ENCODE measurements around the gene SNTB2.

Gene SNTB2

GRCh38 chr16:69322343-69322742 lies 135.4 kb downstream of the SNTB2 start:
- no peak for TF ChIP-seq POLR2AphosphoS5 (IDR thresholded peaks at IDR 0.05; ENCODE audit: borderline replicate concordance, low read depth, low read length)
- TF ChIP-seq FOXP2 (optimal IDR thresholded peaks at IDR 0.05; ENCODE audit: control extremely low read depth, extremely low read length, insufficient read depth), result no peak
- no peak for TF ChIP-seq EZH2 (IDR thresholded peaks at IDR 0.05)
- H3K9ac ChIP-seq (ENCODE audit: insufficient read length), result no peak overlapping the region
- DNase-seq (ENCODE audit: low read depth, low spot score), result no peak
- H3K9me3 ChIP-seq (ENCODE audit: low read depth, low read length), result no peaks in the 10 kb centered on the region
- no peak overlapping the region for H3K27ac ChIP-seq
- no peak overlapping the region for H3K4me3 ChIP-seq
- peaks cover 42% of the 10 kb centered on the region for H3K36me3 ChIP-seq (ENCODE audit: insufficient read depth, low read length)

GRCh38 chr16:69323415-69323814 lies 136.5 kb downstream of the SNTB2 start:
- Histone ChIP-seq H3K9ac (ENCODE audit: insufficient read length) (no peak overlapping the region), H3K36me3 (ENCODE audit: insufficient read depth, low read length) (peaks cover 44% of the 10 kb centered on the region), H3K9me3 (ENCODE audit: low read depth, low read length) (no peaks in the 10 kb centered on the region), H3K4me3 (no peak overlapping the region), H3K27ac (no peak overlapping the region)
- DNase-seq (ENCODE audit: low read depth, low spot score), result no peak
- TF ChIP-seq FOXP2 (optimal IDR thresholded peaks at IDR 0.05; ENCODE audit: control extremely low read depth, extremely low read length, insufficient read depth), result no peak
- TF ChIP-seq EZH2 (IDR thresholded peaks at IDR 0.05), result no peak
- no peak for TF ChIP-seq POLR2AphosphoS5 (IDR thresholded peaks at IDR 0.05; ENCODE audit: borderline replicate concordance, low read depth, low read length)

DNA sequence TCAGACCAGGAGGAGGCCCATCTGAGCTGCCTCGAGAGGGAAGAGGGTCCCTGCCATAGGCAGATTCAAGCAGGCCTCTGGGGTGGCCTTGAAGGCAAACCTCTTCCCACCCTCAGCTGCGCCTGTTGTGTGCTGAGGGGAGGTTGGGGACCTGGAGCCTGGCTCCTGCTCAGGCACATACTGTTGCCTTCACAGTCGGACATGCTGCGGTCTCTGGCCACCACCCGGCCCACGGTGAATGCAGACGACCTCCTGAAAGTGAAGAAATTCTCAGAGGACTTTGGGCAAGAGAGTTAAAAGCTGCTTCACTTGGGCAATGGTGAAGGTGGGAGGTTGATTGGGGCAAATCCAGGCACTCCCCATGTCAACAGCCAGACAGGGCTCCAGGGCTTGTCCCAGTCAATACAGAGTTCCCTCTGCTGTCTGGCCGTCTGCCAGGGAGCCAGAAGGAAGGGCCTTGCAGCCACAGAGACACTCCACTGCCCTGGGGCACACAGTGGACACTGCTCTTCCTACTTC lies 137.1 kb downstream of the SNTB2 start:
- Histone ChIP-seq H3K36me3 (ENCODE audit: insufficient read depth, low read length) (peaks cover 48% of the 10 kb centered on the region), H3K4me3 (no peak overlapping the region), H3K9me3 (ENCODE audit: low read depth, low read length) (no peaks in the 10 kb centered on the region), H3K27ac (no peak overlapping the region), H3K9ac (ENCODE audit: insufficient read length) (no peak overlapping the region)
- DNase-seq (ENCODE audit: low read depth, low spot score), result no peak
- no peak for TF ChIP-seq POLR2AphosphoS5 (IDR thresholded peaks at IDR 0.05; ENCODE audit: borderline replicate concordance, low read depth, low read length)

GRCh38 chr16:69324585-69325253 lies 137.8 kb downstream of the SNTB2 start:
- Histone ChIP-seq H3K4me3 (no peak overlapping the region), H3K27ac (no peak overlapping the region), H3K9me3 (ENCODE audit: low read depth, low read length) (no peaks in the 10 kb centered on the region), H3K36me3 (ENCODE audit: insufficient read depth, low read length) (peaks cover 43% of the 10 kb centered on the region), H3K9ac (ENCODE audit: insufficient read length) (no peak overlapping the region)
- DNase-seq (ENCODE audit: low read depth, low spot score), result no peak
- TF ChIP-seq POLR2AphosphoS5 (IDR thresholded peaks at IDR 0.05; ENCODE audit: borderline replicate concordance, low read depth, low read length), result no peak
- no peak for TF ChIP-seq FOXP2 (optimal IDR thresholded peaks at IDR 0.05; ENCODE audit: control extremely low read depth, extremely low read length, insufficient read depth)
- TF ChIP-seq EZH2 (IDR thresholded peaks at IDR 0.05), result no peak

DNA sequence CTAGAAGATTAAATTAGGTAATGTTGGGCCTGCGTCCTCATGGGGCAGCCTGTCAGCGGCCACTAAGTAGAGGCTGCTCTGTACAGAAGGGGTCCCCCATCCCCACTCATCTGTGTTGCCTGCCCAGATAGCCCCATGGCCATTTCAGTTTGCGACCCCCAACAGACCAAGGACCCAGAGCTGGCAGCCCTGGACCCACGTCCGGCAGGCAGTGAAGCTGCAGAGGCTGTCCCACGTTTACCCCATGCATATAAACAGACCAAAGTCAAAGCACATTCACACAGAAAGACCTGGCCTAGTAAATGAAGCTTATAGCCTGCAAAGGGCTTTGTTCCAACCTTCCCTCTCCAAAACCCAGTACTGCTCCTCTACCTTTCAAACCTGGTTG lies 138.8 kb downstream of the SNTB2 start:
- Histone ChIP-seq H3K4me3 (no peak overlapping the region), H3K36me3 (ENCODE audit: insufficient read depth, low read length) (peaks cover 36% of the 10 kb centered on the region), H3K27ac (no peak overlapping the region), H3K9me3 (ENCODE audit: low read depth, low read length) (no peaks in the 10 kb centered on the region), H3K9ac (ENCODE audit: insufficient read length) (no peak overlapping the region)
- DNase-seq (ENCODE audit: low read depth, low spot score), result no peak
- TF ChIP-seq POLR2AphosphoS5 (IDR thresholded peaks at IDR 0.05; ENCODE audit: borderline replicate concordance, low read depth, low read length), result no peak
- no peak for TF ChIP-seq FOXP2 (optimal IDR thresholded peaks at IDR 0.05; ENCODE audit: control extremely low read depth, extremely low read length, insufficient read depth)
- no peak for TF ChIP-seq EZH2 (IDR thresholded peaks at IDR 0.05)

DNA sequence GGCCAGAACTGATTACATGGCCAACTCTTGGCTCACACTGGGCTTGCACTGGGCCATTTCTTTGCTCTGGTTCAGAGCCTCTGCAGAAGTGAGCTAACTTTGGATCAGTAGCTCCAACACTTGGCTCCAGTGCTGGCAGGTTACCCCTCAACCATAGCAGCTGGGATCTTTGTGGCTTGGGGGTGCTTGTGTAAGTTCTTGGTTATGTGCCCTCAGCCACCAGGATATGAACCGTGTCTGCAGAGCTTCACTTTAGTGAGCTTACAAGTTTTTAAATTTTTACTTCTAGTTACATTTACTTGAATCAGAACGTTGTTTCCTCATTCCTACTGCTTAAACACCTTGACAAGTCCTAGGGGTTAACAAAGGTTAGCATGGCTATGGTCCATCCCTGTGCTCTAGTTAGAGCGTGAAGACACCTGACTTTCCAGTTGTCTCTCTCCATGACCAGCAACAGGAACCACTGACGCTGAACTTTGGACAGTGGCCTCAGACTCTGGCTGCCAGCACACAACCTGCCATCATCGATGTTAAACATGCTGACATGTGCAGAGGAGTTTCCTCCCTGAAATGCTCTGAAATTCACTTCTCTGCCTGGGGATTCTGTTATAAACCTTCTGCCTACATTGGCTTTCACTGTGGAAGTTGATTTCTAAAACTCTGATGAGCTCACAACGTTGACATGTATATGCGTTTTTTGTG lies 139.4 kb downstream of the SNTB2 start:
- TF ChIP-seq POLR2AphosphoS5 (IDR thresholded peaks at IDR 0.05; ENCODE audit: borderline replicate concordance, low read depth, low read length), result no peak
- TF ChIP-seq EZH2 (IDR thresholded peaks at IDR 0.05), result no peak
- no peak for TF ChIP-seq FOXP2 (optimal IDR thresholded peaks at IDR 0.05; ENCODE audit: control extremely low read depth, extremely low read length, insufficient read depth)
- no peak overlapping the region for H3K4me3 ChIP-seq

DNA sequence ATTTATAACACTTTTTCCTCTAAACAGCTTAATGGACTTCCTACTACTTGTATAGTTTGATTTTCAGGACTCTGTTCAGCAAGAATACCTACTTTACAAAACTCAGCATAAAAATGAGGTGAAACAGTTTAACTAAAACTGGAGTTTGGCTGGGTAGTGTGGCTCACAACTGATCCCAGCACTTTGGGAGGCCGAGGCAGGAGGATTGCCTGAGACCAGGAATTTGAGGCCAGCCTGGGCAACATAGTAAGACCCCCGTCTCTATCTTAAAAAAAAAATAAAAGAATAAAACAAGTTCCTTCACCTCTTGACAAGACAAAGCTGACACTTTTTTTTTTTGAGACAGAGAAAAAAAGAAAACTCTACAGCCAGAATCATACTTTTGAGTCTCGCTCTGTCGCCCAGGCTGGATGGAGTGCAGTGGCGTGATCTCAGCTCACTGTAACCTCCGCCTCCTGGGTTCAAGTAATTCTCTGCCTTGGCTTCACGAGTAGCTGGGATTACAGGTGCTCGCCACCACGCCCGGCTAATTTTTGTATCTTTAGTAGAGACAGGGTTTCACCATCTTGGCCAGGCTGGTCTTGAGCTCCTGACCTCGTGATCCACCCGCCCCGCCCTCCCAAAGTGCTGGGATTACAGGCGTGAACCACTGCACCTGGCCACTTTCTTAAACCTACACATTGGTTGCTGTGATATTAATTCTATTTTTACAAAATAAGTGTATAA lies 140.8 kb downstream of the SNTB2 start:
- Histone ChIP-seq H3K4me3 (peak overlapping the region; percentile 78; the same call in 1 of the 2 replicates), H3K9ac (ENCODE audit: insufficient read length) (no peak overlapping the region), H3K27ac (no peak overlapping the region), H3K9me3 (ENCODE audit: low read depth, low read length) (no peaks in the 10 kb centered on the region), H3K36me3 (ENCODE audit: insufficient read depth, low read length) (peaks cover 29% of the 10 kb centered on the region)
- TF ChIP-seq EZH2 (IDR thresholded peaks at IDR 0.05), result no peak
- no peak for TF ChIP-seq FOXP2 (optimal IDR thresholded peaks at IDR 0.05; ENCODE audit: control extremely low read depth, extremely low read length, insufficient read depth)
- no peak for TF ChIP-seq POLR2AphosphoS5 (IDR thresholded peaks at IDR 0.05; ENCODE audit: borderline replicate concordance, low read depth, low read length)
- no peak for DNase-seq (ENCODE audit: low read depth, low spot score)

More for the DNA sequence above, 139.4 kb downstream of the SNTB2 start:
- Histone ChIP-seq H3K36me3 (ENCODE audit: insufficient read depth, low read length) (peaks cover 31% of the 10 kb centered on the region), H3K9me3 (ENCODE audit: low read depth, low read length) (no peaks in the 10 kb centered on the region), H3K9ac (ENCODE audit: insufficient read length) (no peak overlapping the region), H3K27ac (no peak overlapping the region; the same call in 1 of the 2 replicates)
- DNase-seq (ENCODE audit: low read depth, low spot score), result no peak

DNA sequence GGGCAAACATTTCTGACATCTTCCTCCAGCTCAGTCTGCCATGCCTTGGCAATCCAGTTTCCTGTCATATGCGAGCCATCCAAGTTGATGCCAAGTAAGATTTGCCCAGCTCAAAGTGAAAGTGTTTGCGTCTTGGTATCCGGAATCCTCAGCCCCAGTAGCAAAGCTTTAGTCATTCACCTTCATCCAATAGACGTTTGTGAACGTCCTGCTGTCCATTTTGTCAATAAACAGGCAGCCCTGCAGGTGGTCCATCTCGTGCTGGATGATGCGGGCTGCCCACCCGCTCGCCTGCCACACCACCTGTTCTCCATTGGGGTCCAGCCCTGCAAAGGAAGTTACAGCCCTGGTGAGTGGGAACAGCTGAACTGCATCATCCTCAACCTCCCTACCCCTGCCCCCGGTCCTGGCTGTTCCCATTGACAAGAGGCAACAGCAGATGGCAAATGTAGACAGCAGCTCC lies 141.9 kb downstream of the SNTB2 start:
- DNase-seq (ENCODE audit: low read depth, low spot score), result no peak
- Histone ChIP-seq H3K9me3 (ENCODE audit: low read depth, low read length) (no peaks in the 10 kb centered on the region), H3K4me3 (peak overlapping the region; percentile 78), H3K9ac (ENCODE audit: insufficient read length) (no peak overlapping the region), H3K36me3 (ENCODE audit: insufficient read depth, low read length) (peaks cover 25% of the 10 kb centered on the region), H3K27ac (no peak overlapping the region)
- TF ChIP-seq POLR2AphosphoS5 (IDR thresholded peaks at IDR 0.05; ENCODE audit: borderline replicate concordance, low read depth, low read length) (no peak), FOXP2 (optimal IDR thresholded peaks at IDR 0.05; ENCODE audit: control extremely low read depth, extremely low read length, insufficient read depth) (no peak), EZH2 (IDR thresholded peaks at IDR 0.05) (no peak)
